PC-3 (cell line): Measurements from ENCODE around the gene ARL16. TPM values are rescaled to one million over a fixed set of nuclear protein-coding genes. Genes with fewer than 3 reads are reported as not detected.
A peak's percentile ranks its signal among the peaks of the same experiment; 100 is the strongest.

Experiments used
- ATAC-seq: fragments of 200-7000 bp; cut with Tn5 transposase; 2 replicates; pipeline ENCODE4 v1.9.1; 2020; ENCODE audit warnings: mild to moderate bottlenecking, moderate library complexity
- BruUV-seq: library from RNA; stranded (reverse); fragments of 400-500 nt; replicated peaks from 2 replicates; lab custom pipeline; 2021; lab: Mats Ljungman, UMichigan
- CTCF ChIA-PET: fragments of 300-600 bp; sonication (Branson Sonifier 250); formaldehyde crosslinking; loops from one replicate; lab custom pipeline; 2022; ENCODE audit warnings: antibody characterized with exemption; lab: Charles Lee
- POLR2A ChIA-PET: fragments of 300-600 bp; sonication (Branson Sonifier 250); formaldehyde crosslinking; loops from one replicate; lab custom pipeline; 2022; ENCODE audit warnings: antibody characterized with exemption; ENCODE audit not compliant: unreplicated experiment; lab: Charles Lee
- DNase-seq: peaks from one replicate; pipeline ENCODE4 v3.0.0-alpha.2; 2015
- H2AFZ ChIP-seq: fragments of 300-600 bp; sonication (generic); 2 replicates; pipeline ENCODE4 v1.6.0; 2016; ENCODE audit warnings: antibody characterized with exemption, low read length
- H3F3A ChIP-seq: fragments of 300-600 bp; sonication (generic); one replicate; pipeline ENCODE4 v1.6.0; 2017; ENCODE audit warnings: antibody characterized with exemption, low read length, control low read depth, mild to moderate bottlenecking; ENCODE audit not compliant: unreplicated experiment
- H3K27ac ChIP-seq: fragments of 300-600 bp; sonication (generic); 2 replicates; pipeline ENCODE4 v1.5.1; 2016; ENCODE audit warnings: mild to moderate bottlenecking, low read length
- H3K27me3 ChIP-seq: fragments of 300-600 bp; sonication (generic); 2 replicates; pipeline ENCODE4 v1.6.1; 2016; ENCODE audit warnings: low read length, mixed read lengths
- H3K36me3 ChIP-seq: fragments of 300-600 bp; sonication (generic); 2 replicates; pipeline ENCODE4 v1.6.1; 2016; ENCODE audit warnings: low read depth, mixed run types, low read length, mixed read lengths
- H3K4me1 ChIP-seq: fragments of 300-600 bp; sonication (generic); 2 replicates; pipeline ENCODE4 v1.5.1; 2016; ENCODE audit warnings: low read length; ENCODE audit not compliant: insufficient read depth
- H3K4me2 ChIP-seq: fragments of 300-600 bp; sonication (generic); 2 replicates; pipeline ENCODE4 v1.6.0; 2016; ENCODE audit warnings: low read length
- H3K4me3 ChIP-seq: fragments of 300-600 bp; sonication (generic); 2 replicates; pipeline ENCODE4 v1.5.1; 2016; ENCODE audit warnings: mild to moderate bottlenecking, low read length, mixed read lengths
- H3K79me2 ChIP-seq: fragments of 300-600 bp; sonication (generic); 2 replicates; pipeline ENCODE4 v1.6.1; 2017; ENCODE audit warnings: low read length, mixed read lengths
- H3K9ac ChIP-seq: fragments of 300-600 bp; sonication (generic); 2 replicates; pipeline ENCODE4 v1.6.0; 2016; ENCODE audit warnings: mild to moderate bottlenecking, low read length
- H3K9me2 ChIP-seq: fragments of 300-600 bp; sonication (generic); replicated peaks from 2 replicates; pipeline ENCODE4 v1.6.1; 2016; ENCODE audit warnings: mixed run types, low read length, mixed read lengths
- H3K9me3 ChIP-seq: fragments of 300-600 bp; sonication (generic); 2 replicates; pipeline ENCODE4 v1.6.1; 2016; ENCODE audit warnings: low read length, mixed read lengths
- H4K20me1 ChIP-seq: fragments of 300-600 bp; sonication (generic); 2 replicates; pipeline ENCODE4 v1.6.1; 2016; ENCODE audit warnings: low read length, mixed read lengths
- CTCF ChIP-seq: fragments of 300-600 bp; sonication (generic); conservative IDR thresholded peaks from 2 replicates; pipeline ENCODE4 v1.5.1; 2017; ENCODE audit warnings: antibody characterized with exemption, low read depth, mild to moderate bottlenecking, low read length
- EZH2 ChIP-seq: fragments of 300-600 bp; sonication (generic); IDR thresholded peaks from one replicate; pipeline ENCODE4 v1.6.1; 2017; ENCODE audit warnings: antibody characterized with exemption, mild to moderate bottlenecking, low read length; ENCODE audit not compliant: unreplicated experiment
- EZH2phosphoT487 ChIP-seq: fragments of 300-600 bp; sonication (generic); IDR thresholded peaks from 2 replicates; pipeline ENCODE4 v1.6.1; 2018; ENCODE audit warnings: mild to moderate bottlenecking, antibody characterized with exemption, low read length, borderline replicate concordance
- intact Hi-C: fragments of 100-400 bp; cut with micrococcal nuclease; formaldehyde crosslinking; loops from 2 replicates; pipeline ENCODE4 v1.9.0; 2023
- total RNA-seq: library from RNA; depleted of rRNA; stranded (reverse); fragments of >200 nt; gene quantifications from 2 replicates; pipeline ENCODE4 v1.2.3, GENCODE V29; 2014

ARL16 gene
- total RNA-seq, 1 experiment from 2014 or later: 68.8 TPM

DNA sequence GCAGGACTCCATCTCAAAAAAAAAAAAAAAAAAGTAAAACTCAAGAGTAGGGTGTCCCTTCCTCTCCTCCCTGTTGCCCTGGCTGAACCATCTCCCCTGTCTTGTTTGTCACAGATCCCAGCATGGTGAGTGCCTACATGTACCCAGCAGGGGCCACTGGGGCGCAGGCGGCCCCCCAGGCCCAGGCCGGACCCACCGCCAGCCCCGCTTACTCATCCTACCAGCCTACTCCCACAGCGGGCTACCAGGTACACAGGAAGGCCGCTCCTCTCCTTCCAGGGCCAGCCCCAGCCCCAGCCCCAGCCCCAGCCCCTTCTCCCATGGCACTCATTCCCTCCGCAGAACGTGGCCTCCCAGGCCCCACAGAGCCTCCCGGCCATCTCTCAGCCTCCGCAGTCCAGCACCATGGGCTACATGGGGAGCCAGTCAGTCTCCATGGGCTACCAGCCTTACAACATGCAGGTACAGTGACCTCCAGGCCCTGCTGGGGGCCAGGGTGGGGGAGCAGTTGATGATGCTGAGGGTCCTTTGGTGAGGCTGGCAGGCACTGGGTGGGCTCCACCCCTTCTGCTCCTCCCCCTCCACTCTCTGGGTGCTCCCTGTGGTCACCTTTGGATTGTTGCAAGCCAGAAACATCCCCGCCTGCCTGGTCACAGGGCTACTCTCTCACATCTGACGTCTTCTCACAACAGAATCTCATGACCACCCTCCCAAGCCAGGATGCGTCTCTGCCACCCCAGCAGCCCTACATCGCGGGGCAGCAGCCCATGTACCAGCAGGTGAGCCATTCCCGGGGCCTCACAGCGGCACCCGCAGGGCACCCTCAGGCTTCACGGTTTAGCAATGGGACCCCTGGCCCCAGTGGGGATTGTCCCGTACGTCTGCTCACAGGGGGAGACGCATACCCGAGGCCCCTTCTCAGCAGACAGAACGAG lies 17.0 kb upstream of the ARL16 start:
- Histone ChIP-seq H3K36me3 (peaks cover 46% of the 10 kb centered on the region), H3K27ac (no peak overlapping the region), H4K20me1 (peaks cover 10% of the 10 kb centered on the region; the same call in 1 of the 2 replicates), H3K9ac (no peak overlapping the region), H2AFZ (no peak overlapping the region), H3K4me2 (peak overlapping the region; percentile 97), H3F3A (peaks cover 3% of the 10 kb centered on the region), H3K4me3 (peak overlapping the region; percentile 75), H3K27me3 (no peaks in the 10 kb centered on the region), H3K9me3 (no peaks in the 10 kb centered on the region), H3K4me1 (peaks cover 22% of the 10 kb centered on the region), H3K9me2 (no peaks in the 10 kb centered on the region), H3K79me2 (peaks cover 91% of the 10 kb centered on the region)
- intact Hi-C loops: no loop called here
- no peak for TF ChIP-seq CTCF
- no peak for TF ChIP-seq EZH2phosphoT487
- TF ChIP-seq EZH2: no peak
- ChIA-PET CTCF (interaction anchor here (1.0 kb wide), 1 partner anchor 17 kb away, joined by 3 read pairs; the partner anchor contains the start of genes ARL16 and HGS), POLR2A (interaction anchor here (0.6 to 0.8 kb wide), 2 partner anchors 17 to 173 kb away, joined by 3 to 4 read pairs; partner anchors contain the start of genes ARL16, FSCN2 and HGS)
- DNase-seq (no peak), ATAC-seq (no peak)
- BruUV-seq: no TSS peak

DNA sequence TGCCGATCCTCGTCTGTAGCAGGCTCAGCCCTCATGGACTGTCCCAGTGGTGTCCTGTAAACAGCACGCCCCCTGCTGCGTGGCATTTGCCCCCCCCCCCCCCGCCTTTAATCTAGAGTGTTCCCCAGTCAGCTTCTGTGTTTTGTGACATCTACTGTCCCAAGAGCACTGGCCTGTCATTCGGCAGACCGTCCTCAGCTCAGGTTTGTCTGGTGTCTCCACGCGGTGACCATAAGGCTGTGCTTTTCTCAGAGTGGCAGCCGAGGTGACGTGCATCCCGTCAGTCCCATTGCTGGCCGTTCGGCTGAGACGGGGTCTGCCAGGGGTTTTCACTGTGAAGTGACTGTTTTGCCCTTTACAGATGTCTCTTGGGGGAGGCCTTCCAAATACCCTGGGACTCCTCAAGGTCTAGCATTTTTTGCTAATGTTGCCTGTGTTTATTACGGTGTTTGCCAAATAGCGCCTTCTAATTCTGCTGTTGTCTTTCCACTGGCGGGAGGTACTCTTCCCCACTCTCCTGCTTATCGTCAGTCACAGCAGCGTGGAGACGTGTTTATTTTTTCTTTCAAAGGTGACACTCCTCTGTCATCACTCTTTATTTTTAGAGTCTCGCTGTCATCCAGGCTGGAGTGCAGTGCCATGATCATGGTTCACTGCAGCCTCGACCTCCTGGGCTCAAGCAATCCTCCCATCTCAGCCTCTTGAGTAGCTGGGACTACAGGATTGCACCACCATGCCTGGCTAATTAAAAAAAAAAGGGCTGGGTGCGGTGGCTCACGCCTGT lies 13.9 kb upstream of the ARL16 start:
- H3K27ac ChIP-seq: no peak overlapping the region
- peaks cover 61% of the 10 kb centered on the region for H3K79me2 ChIP-seq
- no peaks in the 10 kb centered on the region for H3K9me3 ChIP-seq
- no peak overlapping the region for H3K4me3 ChIP-seq
- DNase-seq (no peak), ATAC-seq (no peak)
- peaks cover 16% of the 10 kb centered on the region for H3K4me1 ChIP-seq
- no peak for TF ChIP-seq EZH2
- peaks cover 3% of the 10 kb centered on the region for H3F3A ChIP-seq
- H3K27me3 ChIP-seq: no peaks in the 10 kb centered on the region
- H3K9me2 ChIP-seq: no peaks in the 10 kb centered on the region
- H3K36me3 ChIP-seq: peaks cover 62% of the 10 kb centered on the region
- H3K4me2 ChIP-seq: no peak overlapping the region
- no peak overlapping the region for H3K9ac ChIP-seq
- no TSS peak for BruUV-seq
- peaks cover 10% of the 10 kb centered on the region; the same call in 1 of the 2 replicates for H4K20me1 ChIP-seq
- CTCF ChIA-PET: no interaction called here
- POLR2A ChIA-PET: interaction anchor here (0.6 kb wide), 1 partner anchor 15 kb away, joined by 3 read pairs; no protein-coding TSS in a partner anchor
- intact Hi-C loops: no loop called here
- no peak overlapping the region for H2AFZ ChIP-seq

DNA sequence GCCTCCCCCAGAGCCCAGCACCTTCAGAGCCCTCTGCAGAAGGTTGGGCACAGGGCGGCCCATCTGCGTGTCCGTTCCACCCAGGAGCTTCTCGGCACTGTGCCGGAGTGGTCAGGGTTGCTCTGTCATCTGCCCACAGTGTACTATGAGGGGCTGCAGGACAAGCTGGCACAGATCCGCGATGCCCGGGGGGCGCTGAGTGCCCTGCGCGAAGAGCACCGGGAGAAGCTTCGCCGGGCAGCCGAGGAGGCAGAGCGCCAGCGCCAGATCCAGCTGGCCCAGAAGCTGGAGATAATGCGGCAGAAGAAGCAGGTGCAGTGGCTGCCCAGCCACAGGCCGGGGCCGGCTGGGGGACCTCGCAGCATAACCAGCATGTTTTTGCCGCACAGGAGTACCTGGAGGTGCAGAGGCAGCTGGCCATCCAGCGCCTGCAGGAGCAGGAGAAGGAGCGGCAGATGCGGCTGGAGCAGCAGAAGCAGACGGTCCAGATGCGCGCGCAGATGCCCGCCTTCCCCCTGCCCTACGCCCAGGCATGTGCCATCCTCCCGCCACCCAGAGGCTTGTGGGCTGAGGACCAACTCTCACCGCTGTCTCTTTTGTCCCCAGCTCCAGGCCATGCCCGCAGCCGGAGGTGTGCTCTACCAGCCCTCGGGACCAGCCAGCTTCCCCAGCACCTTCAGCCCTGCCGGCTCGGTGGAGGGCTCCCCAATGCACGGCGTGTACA lies 12.8 kb upstream of the ARL16 start:
- Histone ChIP-seq H3K9ac (no peak overlapping the region), H3K9me2 (no peaks in the 10 kb centered on the region), H3K9me3 (no peaks in the 10 kb centered on the region), H3K79me2 (peaks cover 50% of the 10 kb centered on the region), H3K36me3 (peaks cover 72% of the 10 kb centered on the region), H4K20me1 (peaks cover 5% of the 10 kb centered on the region; the same call in 1 of the 2 replicates), H3F3A (peaks cover 3% of the 10 kb centered on the region), H2AFZ (no peak overlapping the region), H3K27ac (no peak overlapping the region), H3K4me1 (peaks cover 8% of the 10 kb centered on the region), H3K4me2 (no peak overlapping the region), H3K4me3 (no peak overlapping the region), H3K27me3 (no peaks in the 10 kb centered on the region)
- DNase-seq: no peak
- ATAC-seq: no peak
- POLR2A ChIA-PET: no interaction called here
- CTCF ChIA-PET: no interaction called here
- BruUV-seq: TSS peak; percentile 27
- intact Hi-C loops: no loop called here
- TF ChIP-seq EZH2 (no peak), CTCF (no peak), EZH2phosphoT487 (no peak)
